T-helper 2 cell treated with Interferon-gamma antibody and Interleukin-4, amounts not matched to agents 5 μg/mL and 100 μg/mL, for 36 hours (primary cell): Measurements from ENCODE around the gene HINFP.
A peak's percentile ranks its signal among the peaks of the same experiment; 100 is the strongest.

Experiments
- DNase-seq: peaks from one replicate; pipeline ENCODE4 v3.0.0; 2021; ENCODE audit warnings: low spot score
- H3K27ac Mint-ChIP-seq: one replicate; pipeline ENCODE4 v1.8.0; 2021; ENCODE audit warnings: mild to moderate bottlenecking, mixed read lengths
- H3K27me3 Mint-ChIP-seq: one replicate; pipeline ENCODE4 v1.8.0; 2021; ENCODE audit warnings: low read depth, mixed read lengths
- H3K36me3 Mint-ChIP-seq: one replicate; pipeline ENCODE4 v1.8.0; 2021; ENCODE audit warnings: low read depth, mixed read lengths
- H3K4me1 Mint-ChIP-seq: one replicate; pipeline ENCODE4 v1.8.0; 2021; ENCODE audit warnings: low read depth, mixed read lengths
- H3K4me3 Mint-ChIP-seq: one replicate; pipeline ENCODE4 v1.8.0; 2022; ENCODE audit warnings: mild to moderate bottlenecking, moderate library complexity, mixed read lengths
- H3K9me3 Mint-ChIP-seq: one replicate; pipeline ENCODE4 v1.8.0; 2021; ENCODE audit warnings: mixed read lengths

The HINFP gene

DNA sequence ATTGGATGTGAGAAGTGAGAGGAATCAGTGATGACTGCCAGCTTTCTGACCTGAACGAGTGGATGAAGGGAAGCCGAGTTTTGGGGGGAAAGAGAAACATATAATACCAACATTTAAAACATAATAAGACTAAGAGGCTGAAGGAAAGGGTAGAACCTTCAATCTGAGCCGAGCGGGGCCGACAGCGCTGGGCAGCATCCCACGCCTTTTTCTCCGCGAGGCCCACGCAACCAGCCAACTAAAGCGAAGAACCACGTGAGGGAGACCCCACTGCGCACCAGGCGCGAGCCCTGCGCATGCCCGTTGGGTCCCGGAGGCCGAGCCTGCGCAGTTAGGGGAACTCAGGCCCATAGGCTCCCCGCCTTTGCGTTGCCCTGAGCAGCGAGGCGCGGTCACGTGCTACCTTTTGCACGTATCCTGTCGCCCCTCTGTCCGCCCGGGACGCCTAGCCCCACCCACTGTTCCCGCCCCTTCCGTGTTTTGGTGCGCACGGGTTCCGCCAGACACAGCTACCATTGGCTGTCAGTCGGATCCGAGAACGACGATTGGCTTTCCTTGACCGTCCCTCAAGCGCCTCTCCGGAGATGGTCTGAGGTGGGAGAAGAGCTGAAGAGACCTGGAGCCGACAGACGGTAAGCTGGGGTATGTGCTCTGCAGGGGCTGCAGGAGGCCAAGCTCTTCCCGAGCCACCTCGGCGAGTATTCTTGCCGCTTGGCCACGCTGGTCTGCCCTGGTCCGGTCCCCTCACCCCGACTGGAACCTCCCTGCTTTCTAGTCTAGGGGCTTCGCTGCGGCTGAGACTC lies at the start of gene HINFP:
HINFP (plus strand) TSS at position 573 of the 803 bp plus-strand sequence. CDS start 5,365 bp downstream, outside the sequence.
- Mint-ChIP-seq H3K4me1 (peaks cover 26% of the 10 kb centered on the region), H3K36me3 (peaks cover 30% of the 10 kb centered on the region), H3K9me3 (no peaks in the 10 kb centered on the region), H3K4me3 (peak within 1 kb of the TSS; percentile 95), H3K27ac (peak within 1 kb of the TSS; percentile 82), H3K27me3 (no peaks in the 10 kb centered on the region)
- DNase-seq, result peak; percentile 99

GRCh38 chr11:119077839-119078238 lies 43.5 kb upstream of the HINFP start:
- no peaks in the 10 kb centered on the region for H3K9me3 Mint-ChIP-seq
- H3K4me1 Mint-ChIP-seq, result no peaks in the 10 kb centered on the region
- peaks cover 58% of the 10 kb centered on the region for H3K36me3 Mint-ChIP-seq
- H3K27me3 Mint-ChIP-seq, result no peaks in the 10 kb centered on the region
- H3K27ac Mint-ChIP-seq, result no peak overlapping the region
- no peak overlapping the region for H3K4me3 Mint-ChIP-seq
- no peak for DNase-seq

- H3K27me3 Mint-ChIP-seq, result no peaks in the 10 kb centered on the region
- H3K36me3 Mint-ChIP-seq, result peaks cover 51% of the 10 kb centered on the region
- no peak overlapping the region for H3K4me3 Mint-ChIP-seq
- no peak overlapping the region for H3K27ac Mint-ChIP-seq
- no peak for DNase-seq
- H3K4me1 Mint-ChIP-seq, result no peaks in the 10 kb centered on the region
- no peaks in the 10 kb centered on the region for H3K9me3 Mint-ChIP-seq
These were observed 42.5 kb upstream of the HINFP start for GRCh38 chr11:119078675-119079420.

DNA sequence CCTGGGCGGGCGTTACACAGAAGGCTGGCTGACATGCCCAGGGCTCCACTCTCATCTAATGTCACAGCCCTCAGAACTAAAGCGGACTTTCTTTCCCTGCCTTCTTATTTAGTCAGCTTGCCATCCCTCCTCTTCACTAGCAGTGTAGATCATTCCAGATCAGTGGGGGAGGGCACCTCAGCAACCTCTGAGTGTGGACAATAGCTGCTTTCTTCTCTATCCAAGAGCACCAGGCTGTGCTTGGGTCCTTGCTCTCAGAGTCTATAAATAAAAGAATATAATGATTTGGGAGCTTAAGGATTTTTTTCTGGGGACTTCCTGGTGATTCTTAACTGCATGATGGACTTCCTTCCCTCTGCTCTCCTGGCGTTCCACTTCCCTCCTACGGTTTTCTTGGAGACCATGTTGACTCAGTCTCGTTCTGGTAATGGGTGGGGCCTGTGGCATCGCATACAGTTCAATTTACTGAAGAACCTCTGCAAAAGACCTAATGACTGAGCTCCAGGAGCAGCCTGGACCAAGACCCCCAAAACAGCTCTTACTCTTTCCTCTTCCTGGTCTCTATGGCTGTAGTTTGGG lies 39.6 kb upstream of the HINFP start:
- Mint-ChIP-seq H3K9me3 (no peaks in the 10 kb centered on the region), H3K27ac (no peak overlapping the region), H3K4me1 (peaks cover 9% of the 10 kb centered on the region)

GRCh38 chr11:119084663-119085436 lies 36.5 kb upstream of the HINFP start, which contains the start of gene HMBS:
HMBS (plus strand) TSS chr11:119084881; CDS start chr11:119085034, 153 bp downstream.
- Mint-ChIP-seq H3K4me1 (peaks cover 29% of the 10 kb centered on the region), H3K4me3 (peak within 1 kb of the TSS; percentile 98), H3K36me3 (peaks cover 24% of the 10 kb centered on the region), H3K27ac (peak within 1 kb of the TSS; percentile 86), H3K9me3 (no peaks in the 10 kb centered on the region), H3K27me3 (no peaks in the 10 kb centered on the region)
- peak; percentile 95 for DNase-seq

More for the DNA sequence above, 39.6 kb upstream of the HINFP start:
- Mint-ChIP-seq H3K36me3 (peaks cover 46% of the 10 kb centered on the region), H3K27me3 (no peaks in the 10 kb centered on the region), H3K4me3 (no peak overlapping the region)
- no peak for DNase-seq

- DNase-seq, result no peak
- H3K4me1 Mint-ChIP-seq, result peaks cover 31% of the 10 kb centered on the region
- H3K4me3 Mint-ChIP-seq, result peak overlapping the region; percentile 98
- H3K27me3 Mint-ChIP-seq, result no peaks in the 10 kb centered on the region
- H3K36me3 Mint-ChIP-seq, result peaks cover 23% of the 10 kb centered on the region
- H3K9me3 Mint-ChIP-seq, result no peaks in the 10 kb centered on the region
- H3K27ac Mint-ChIP-seq, result peak overlapping the region; percentile 86
These were observed 35.9 kb upstream of the HINFP start for GRCh38 chr11:119085437-119085847.

GRCh38 chr11:119087123-119087522 lies 34.3 kb upstream of the HINFP start:
- DNase-seq, result no peak
- no peaks in the 10 kb centered on the region for H3K27me3 Mint-ChIP-seq
- peak overlapping the region; percentile 57 for H3K4me3 Mint-ChIP-seq
- H3K9me3 Mint-ChIP-seq, result no peaks in the 10 kb centered on the region
- peak overlapping the region; percentile 55 for H3K27ac Mint-ChIP-seq
- H3K4me1 Mint-ChIP-seq, result peaks cover 33% of the 10 kb centered on the region
- peaks cover 14% of the 10 kb centered on the region for H3K36me3 Mint-ChIP-seq

GRCh38 chr11:119087747-119088241 lies 33.6 kb upstream of the HINFP start:
- Mint-ChIP-seq H3K27me3 (no peaks in the 10 kb centered on the region), H3K36me3 (peaks cover 16% of the 10 kb centered on the region), H3K9me3 (no peaks in the 10 kb centered on the region), H3K4me1 (peaks cover 40% of the 10 kb centered on the region), H3K4me3 (peak overlapping the region; percentile 57), H3K27ac (peak overlapping the region; percentile 62)
- DNase-seq, result no peak

DNA sequence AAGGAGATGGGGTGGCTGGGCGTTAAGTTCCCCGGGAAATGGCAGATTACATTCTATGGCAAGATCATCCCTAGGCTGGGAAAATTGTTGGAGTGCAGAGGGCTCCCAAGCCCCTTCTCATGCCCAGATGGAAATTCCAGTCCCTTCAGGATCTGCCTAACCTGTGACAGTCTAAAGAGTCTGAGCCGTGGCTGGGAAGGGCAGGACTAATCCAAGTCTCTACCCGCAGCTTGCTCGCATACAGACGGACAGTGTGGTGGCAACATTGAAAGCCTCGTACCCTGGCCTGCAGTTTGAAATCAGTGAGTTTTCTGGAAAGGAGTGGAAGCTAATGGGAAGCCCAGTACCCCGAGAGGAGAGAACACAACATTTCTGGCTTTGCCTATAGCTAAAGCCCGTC lies 33.0 kb upstream of the HINFP start:
- H3K4me3 Mint-ChIP-seq, result no peak overlapping the region
- no peak for DNase-seq
- no peak overlapping the region for H3K27ac Mint-ChIP-seq

DNA sequence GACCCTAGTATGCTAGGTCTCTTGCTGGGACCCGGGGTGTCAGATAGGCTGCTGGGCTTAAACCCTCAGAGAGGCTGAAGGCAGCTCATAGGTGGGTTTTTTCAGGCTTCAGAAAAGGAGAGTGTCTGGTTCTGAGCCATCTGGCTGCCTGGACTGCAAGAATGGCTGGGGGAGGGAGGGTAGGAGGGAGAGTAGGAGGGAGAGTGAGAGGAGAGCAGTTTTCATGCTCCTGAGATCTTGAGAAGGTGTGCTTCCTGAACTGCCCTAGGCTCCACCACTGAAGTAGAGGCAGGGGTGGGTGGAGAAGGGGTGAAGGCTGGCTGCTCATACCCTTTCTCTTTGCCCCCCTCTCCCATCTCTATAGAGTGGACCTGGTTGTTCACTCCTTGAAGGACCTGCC lies 32.1 kb upstream of the HINFP start:
- H3K4me1 Mint-ChIP-seq, result peaks cover 49% of the 10 kb centered on the region
- H3K27ac Mint-ChIP-seq, result peak overlapping the region; percentile 6

More for the DNA sequence above, 33.0 kb upstream of the HINFP start:
- no peaks in the 10 kb centered on the region for H3K27me3 Mint-ChIP-seq
- no peaks in the 10 kb centered on the region for H3K9me3 Mint-ChIP-seq
- peaks cover 43% of the 10 kb centered on the region for H3K4me1 Mint-ChIP-seq
- H3K36me3 Mint-ChIP-seq, result peaks cover 21% of the 10 kb centered on the region

GRCh38 chr11:119091178-119091577 lies 30.2 kb upstream of the HINFP start:
- DNase-seq, result no peak
- H3K27ac Mint-ChIP-seq, result no peak overlapping the region
- H3K9me3 Mint-ChIP-seq, result no peaks in the 10 kb centered on the region
- H3K4me1 Mint-ChIP-seq, result peaks cover 49% of the 10 kb centered on the region
- no peak overlapping the region for H3K4me3 Mint-ChIP-seq
- peaks cover 39% of the 10 kb centered on the region for H3K36me3 Mint-ChIP-seq
- peaks cover 3% of the 10 kb centered on the region for H3K27me3 Mint-ChIP-seq

More for the DNA sequence above, 32.1 kb upstream of the HINFP start:
- Mint-ChIP-seq H3K9me3 (no peaks in the 10 kb centered on the region), H3K4me3 (no peak overlapping the region), H3K27me3 (no peaks in the 10 kb centered on the region), H3K36me3 (peaks cover 30% of the 10 kb centered on the region)
- no peak for DNase-seq

GRCh38 chr11:119091966-119092879 lies 29.2 kb upstream of the HINFP start:
- no peaks in the 10 kb centered on the region for H3K9me3 Mint-ChIP-seq
- peaks cover 46% of the 10 kb centered on the region for H3K36me3 Mint-ChIP-seq
- H3K4me3 Mint-ChIP-seq, result peak overlapping the region; percentile 93
- no peak for DNase-seq
- H3K4me1 Mint-ChIP-seq, result peaks cover 47% of the 10 kb centered on the region
- H3K27me3 Mint-ChIP-seq, result peaks cover 3% of the 10 kb centered on the region
- H3K27ac Mint-ChIP-seq, result peak overlapping the region; percentile 64
